HG03520 (cell line): ENCODE measurements around the gene ALDH1A1.
"Not testable (repeated sequence)": the region's sequence is repeated elsewhere in the genome, so short reads cannot be mapped to it uniquely, and the experiment has no call there.

ENCODE experiments used
- ATAC-seq: cut with Tn5 transposase; IDR thresholded peaks from one replicate; pipeline ENCODE4 v1.9.1; 2021; ENCODE audit warnings: mild to moderate bottlenecking, moderate library complexity; ENCODE audit not compliant: unreplicated experiment

ALDH1A1 gene

GRCh38 chr9:72862788-72863187, 90.1 kb downstream of the ALDH1A1 start:
- ATAC-seq: not testable (repeated sequence)

GRCh38 chr9:72858089-72858912, 94.6 kb downstream of the ALDH1A1 start:
- no peak for ATAC-seq

- no peak for ATAC-seq
These were observed 95.2 kb downstream of the ALDH1A1 start for GRCh38 chr9:72857624-72857996.

- peak; percentile 55 for ATAC-seq
These were observed 95.8 kb downstream of the ALDH1A1 start for GRCh38 chr9:72856972-72857623.

- no peak for ATAC-seq
These were observed 96.8 kb downstream of the ALDH1A1 start for GRCh38 chr9:72855890-72856523.

GRCh38 chr9:72855321-72855720, 97.5 kb downstream of the ALDH1A1 start:
- no peak for ATAC-seq
